Activated naive CD8-positive, alpha-beta T cell treated with anti-CD3 and anti-CD28 coated beads, Interleukin-2, amount 50 U/mL, for 16 hours (primary cell): Measurements from ENCODE around the gene INPP5E.
A peak's percentile ranks its signal among the peaks of the same experiment; 100 is the strongest.

Source experiments
- DNase-seq: peaks from one replicate; pipeline ENCODE4 v3.0.0-alpha.2; 2020; ENCODE audit warnings: low read depth, low spot score

The INPP5E gene

DNA sequence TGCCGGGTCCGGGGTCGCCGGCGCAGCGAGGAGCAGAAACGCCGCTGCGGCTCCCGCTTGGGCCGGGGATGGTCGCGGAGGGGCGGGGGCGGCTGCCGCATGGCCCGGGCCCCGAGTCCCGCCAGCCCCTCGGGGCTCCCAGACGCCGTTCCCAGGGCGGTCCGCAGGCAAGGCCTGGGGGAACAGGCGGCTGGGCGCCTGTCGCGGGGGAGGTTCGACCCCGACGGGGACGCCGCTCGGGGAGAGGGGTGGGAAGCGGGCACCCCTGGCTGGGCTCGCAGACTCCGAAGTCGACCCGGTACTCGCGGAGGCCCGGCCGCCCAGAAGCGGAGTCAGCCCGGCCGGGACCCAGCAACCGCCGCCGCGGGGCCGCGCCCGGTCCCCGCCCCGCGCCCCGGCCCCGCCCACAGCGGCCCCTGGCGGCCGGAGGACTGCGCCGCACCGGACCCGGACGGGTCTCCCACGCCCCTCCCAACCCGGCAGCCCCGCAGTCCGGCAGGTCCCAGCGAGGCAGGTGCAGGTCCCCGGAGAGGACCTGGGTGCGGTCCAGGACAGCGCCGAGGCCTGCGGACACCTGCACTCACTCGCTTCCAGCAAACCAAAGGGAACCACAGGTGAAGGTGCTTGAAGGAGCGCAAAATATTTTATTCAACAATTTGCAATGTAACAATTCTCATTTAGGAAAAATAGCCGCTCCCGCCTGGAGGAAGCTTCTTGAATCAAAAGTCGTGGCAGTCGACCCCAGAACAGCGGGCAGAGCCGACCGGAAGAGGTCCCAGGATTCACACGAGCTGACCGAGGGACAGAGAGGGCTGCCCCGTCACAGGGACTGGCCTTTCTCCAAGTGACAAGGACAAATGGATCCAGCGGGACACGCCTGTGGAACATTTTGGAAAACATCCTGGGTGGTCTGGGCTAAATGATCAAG lies at the start of gene INPP5E:
INPP5E (minus strand) TSS at position 365 of the 928 bp plus-strand sequence. CDS start 426 bp downstream, outside the sequence.
- DNase-seq, result peak; percentile 68

- peak; percentile 54 for DNase-seq
Measured at GRCh38 chr9:136488247-136489214, 48.9 kb upstream of the INPP5E start.

DNA sequence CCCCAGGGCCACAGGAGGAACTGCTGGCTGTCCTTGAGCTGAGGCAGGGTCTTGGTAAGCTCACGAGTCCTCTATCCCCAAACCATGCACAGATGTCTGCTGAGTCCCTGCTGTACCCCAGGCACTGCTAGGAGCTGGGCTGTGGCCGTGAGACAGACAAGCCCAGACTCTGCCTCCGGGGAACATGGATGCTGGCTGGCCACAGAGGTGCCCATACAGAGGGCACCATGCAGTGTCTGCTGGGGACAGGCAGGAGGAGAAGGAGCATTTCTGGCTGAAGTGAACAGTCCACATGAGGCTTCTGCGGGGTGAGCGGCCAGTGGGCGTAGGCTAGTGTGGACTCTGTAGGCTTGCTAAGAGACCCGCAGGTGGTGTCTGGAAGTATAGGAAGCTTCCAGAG lies 48.0 kb upstream of the INPP5E start:
- no peak for DNase-seq

DNA sequence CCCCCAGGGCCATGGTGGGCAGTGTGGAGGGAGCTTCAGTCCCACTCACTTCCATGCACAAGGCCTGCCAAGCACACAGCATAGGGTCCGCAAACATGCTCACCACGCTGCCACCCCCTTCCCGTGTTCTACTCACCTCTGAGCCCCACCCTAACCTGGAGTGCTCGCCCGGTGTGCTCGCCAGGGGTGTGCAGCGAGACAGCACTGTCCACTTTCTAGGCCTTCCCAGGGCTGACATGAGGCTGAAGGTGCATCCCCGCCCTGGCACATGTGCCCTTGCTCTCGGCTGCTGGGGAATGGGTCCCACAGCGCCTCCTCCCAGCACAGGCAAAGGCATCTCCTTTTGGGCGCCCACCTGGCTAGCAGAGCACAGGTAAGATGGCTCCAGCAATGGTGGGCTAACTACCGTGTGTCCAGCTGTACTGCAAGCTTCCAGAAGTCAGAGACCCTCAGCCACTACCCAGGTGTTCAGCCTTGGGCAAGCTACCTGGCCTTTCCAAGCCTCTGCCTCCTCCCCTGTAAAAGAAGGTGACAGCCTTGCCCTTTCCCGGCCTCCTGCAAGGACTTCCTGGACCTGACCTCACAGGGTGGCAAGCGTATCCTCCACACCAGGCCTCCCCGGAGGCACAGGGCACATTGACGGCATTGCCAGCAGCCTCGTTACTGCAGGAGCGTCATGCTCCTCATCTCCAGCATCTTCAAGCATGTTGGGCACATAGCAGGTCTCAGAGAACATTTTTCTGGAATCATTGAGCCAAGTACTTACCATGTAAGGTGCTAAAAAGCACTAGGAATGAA lies 47.4 kb upstream of the INPP5E start:
- DNase-seq, result no peak

DNA sequence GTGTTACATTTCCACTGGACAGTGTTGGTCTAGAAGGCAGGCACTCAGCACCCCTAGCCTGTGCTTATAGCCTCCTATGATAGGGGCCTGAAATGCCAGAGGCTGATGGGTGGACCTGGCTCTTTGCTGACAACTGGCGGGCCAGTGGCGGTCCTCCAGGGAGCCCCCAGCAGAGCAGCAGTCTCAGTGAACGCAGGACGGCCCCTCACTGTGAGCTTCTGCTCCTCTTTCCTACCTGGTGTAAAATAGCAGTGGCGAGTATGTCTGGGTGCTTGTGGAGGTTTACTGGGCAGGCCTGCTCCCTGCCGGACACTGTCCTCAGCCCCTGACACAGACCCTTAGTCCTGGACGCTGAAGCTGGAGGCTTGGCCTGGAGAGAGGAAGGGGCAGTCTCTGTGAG lies 46.5 kb upstream of the INPP5E start:
- no peak for DNase-seq

GRCh38 chr9:136485049-136486045 lies 45.7 kb upstream of the INPP5E start:
- peak; percentile 65 for DNase-seq

GRCh38 chr9:136484153-136485048 lies 44.8 kb upstream of the INPP5E start:
- DNase-seq, result no peak

DNA sequence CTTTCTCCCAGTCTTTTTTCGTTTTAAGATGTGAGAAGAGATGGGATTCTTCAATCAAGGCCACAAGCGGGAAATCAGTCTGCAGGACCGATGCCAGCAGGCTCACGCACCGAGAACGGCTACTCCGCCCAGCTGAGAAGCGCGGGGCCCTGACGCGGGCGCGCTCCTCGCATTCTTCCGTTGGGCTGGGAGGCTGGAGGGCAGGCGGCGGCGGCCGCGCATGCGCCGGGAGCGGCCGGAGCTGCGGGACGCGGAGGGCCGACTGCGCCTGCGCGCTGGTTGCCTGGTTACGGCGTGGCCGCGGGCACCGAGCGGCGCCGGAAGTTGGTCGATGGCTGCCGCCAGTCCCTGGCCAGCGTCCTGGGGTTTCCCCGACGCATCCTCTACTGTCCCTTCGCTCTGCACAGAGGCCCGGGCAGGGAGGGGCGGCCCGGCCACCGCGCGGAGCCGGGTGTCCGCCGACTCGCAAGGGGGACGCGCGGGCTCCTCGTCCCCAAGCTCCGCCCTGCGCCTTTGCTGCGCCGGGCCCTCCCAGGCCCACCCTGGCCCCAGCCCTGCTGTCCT lies 44.0 kb upstream of the INPP5E start:
- DNase-seq, result peak; percentile 84

DNA sequence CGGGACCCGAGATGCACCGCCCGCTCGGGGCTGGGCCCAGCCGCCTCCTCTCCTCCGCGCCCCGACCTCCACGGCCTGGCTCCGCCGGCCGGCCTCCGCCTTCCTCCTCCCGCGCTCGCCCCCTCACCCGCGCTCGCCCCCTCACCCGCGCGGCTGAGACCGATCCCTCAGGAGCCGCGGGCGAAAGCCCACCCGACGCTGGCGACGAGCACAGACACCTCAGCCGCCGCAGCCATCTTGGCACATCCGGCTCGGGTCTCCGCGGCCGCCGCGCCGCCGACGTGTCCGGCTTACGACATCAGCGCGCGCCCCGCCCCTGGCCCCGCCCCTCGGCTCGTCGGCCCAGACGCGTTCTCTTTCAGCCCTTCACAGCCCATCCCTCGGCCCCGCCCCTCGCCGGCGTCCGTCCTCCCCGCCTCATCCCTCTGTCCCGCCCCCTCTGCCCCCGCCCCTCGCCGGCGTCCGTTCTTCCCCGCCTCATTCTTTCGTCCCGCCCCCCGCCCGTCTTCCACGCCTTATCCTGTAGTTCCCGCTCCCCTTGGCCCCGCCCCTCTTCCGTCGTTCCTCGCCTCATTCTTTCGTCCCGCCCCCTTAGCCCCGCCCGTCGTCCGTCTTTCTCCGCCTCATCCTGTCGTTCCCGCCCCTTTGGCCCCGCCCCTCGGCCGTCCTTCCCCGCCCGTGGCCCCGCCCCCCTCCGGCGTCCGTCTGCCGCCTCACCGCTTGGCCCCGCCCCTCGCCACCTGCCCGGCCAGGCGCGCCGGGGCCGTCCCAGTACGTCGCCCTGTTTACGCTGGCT lies 43.3 kb upstream of the INPP5E start, which contains the start of gene SEC16A:
SEC16A (minus strand) TSS at position 248 of the 796 bp plus-strand sequence. CDS start 5,425 bp downstream, outside the sequence.
- peak; percentile 99 for DNase-seq

DNA sequence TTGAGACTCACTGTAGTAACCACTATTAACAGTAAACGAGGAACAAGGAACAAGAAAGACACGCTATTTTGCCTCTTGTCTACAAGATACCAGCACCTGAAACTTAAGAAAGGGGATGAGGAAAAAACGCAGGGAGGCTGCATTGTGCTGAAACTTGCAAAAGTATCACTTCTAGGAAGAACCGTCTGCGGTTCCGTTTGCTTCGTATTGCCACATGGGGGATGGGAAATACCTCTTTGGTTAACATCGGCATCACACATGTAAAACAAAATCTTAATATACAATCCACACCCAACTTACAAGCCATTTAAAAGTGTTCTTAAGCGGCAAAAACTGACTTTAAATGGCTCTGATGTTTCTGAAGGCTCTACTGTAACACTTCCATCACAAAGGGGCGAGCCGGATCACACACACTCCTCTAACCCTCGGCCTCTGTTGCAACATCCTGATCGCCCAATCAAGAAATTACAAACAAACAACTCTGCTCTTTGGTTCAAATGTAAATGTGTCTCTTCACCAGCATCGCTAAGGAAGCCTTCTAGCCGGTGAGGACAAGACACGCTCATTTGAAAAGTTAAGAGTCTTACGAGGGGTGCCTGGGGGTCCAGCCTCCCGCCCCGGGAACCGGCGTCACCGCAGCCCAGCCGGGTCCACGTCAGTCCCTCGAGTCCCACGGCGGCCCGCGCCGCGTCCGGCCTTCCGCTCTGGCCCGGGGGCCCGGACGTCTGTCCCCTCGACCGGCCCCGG lies 42.6 kb upstream of the INPP5E start:
- no peak for DNase-seq

DNA sequence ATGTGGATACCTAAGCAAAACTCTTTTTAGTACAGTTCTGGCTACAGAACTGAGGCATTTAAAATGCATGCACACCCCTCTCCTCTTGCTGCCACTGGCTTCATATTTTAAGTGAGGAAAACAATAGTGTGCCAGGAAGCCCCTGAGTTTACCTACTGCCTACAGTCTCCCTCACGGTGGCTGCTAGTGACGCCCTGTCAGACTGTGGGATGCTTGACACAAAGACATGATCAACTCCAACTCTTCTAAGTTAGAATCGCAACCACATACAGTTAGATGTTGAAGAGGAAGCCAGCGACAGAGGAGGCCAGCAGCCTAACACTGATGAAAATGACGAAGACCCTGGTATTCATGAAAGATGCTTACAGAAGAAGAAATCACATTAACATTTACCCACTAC lies 41.9 kb upstream of the INPP5E start:
- DNase-seq, result no peak

GRCh38 chr9:136476369-136477150 lies 36.9 kb upstream of the INPP5E start:
- no peak for DNase-seq

GRCh38 chr9:136474974-136475865 lies 35.6 kb upstream of the INPP5E start:
- no peak for DNase-seq

DNA sequence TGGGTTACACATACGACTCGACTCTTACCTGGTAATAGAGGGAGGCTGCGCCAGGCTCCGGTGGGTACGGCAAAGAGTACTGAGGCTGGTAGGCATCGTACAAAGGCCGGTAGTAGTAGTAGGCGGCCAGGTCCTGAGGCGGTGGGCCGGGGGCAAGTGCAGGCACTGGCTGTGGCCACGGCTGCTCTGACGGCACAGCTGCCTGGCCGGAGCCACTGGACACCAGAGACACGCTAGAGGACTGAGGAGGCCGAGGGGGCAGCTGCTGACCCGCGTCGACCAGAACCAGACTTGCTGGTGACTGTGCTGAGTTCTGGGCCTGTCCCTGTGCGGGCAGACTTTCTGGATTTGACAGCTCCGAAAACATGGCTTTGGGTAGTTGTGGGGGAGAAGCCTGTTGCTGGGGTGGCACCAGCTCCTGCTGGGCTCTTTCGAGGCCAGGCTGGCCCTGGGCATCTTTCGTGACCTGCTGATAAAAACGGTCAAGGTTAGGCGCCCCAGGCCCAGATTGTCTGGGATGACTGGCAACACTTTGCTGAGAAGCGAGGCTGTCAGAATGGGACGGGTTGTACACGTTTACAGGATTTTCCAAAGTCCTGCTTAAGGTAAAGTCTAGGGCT lies 34.5 kb upstream of the INPP5E start:
- DNase-seq, result no peak

DNA sequence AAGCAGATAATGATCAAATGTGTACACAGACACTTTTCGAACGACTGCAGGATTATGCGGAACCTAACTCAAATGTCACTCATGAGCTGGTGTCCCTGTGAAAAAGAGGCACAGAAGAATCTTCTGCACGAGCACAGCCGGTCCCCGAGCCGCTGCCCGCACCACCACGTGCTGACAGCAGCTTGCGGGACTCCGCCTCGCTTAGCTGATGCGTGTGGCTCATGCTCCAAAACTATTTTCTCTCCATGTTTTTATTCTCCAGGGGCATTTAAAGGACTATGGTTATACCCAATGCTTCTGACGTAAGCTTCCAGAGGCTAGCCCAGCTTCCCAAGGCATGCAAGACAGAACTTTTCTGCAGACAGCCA lies 33.7 kb upstream of the INPP5E start:
- no peak for DNase-seq
